HepG2 (cell line): ENCODE measurements around the gene ZBTB20. TPM values are rescaled to one million over a fixed set of nuclear protein-coding genes. Genes with fewer than 3 reads are reported as not detected.

ENCODE experiments used
- ATAC-seq: fragments of 200-7000 bp; cut with Tn5 transposase; 3 replicates; pipeline ENCODE4 v1.9.1; 2020; ENCODE audit warnings: mild to moderate bottlenecking, moderate library complexity
- BruUV-seq: library from RNA; stranded (reverse); fragments of 400-500 nt; replicated peaks from 2 replicates; lab custom pipeline; 2021; lab: Mats Ljungman, UMichigan
- CTCF ChIA-PET: fragments of 300-600 bp; formaldehyde crosslinking; extraction: SDS; loops from one replicate; lab custom pipeline; 2021; ENCODE audit warnings: low total read pairs, inconsistent platforms, low intra/inter-chr PET ratio; lab: Yijun Ruan, JAX
- POLR2A ChIA-PET: fragments of 350-600 bp; sonication (Branson Sonifier 250); formaldehyde crosslinking; loops from one replicate; lab custom pipeline; 2020; ENCODE audit warnings: antibody characterized with exemption, inconsistent platforms; lab: Yijun Ruan, JAX
- DNase-seq: peaks from one replicate; pipeline ENCODE4 v3.0.0-alpha.2; 2015; ENCODE audit warnings: low spot score
- FAIRE-seq: peaks from 3 replicates; lab custom pipeline; 2011; peaks lifted over from hg19 to GRCh38; lab: Jason Lieb, UNC
- H2AFZ ChIP-seq: one replicate; pipeline ENCODE4 v1.6.1; 2011; ENCODE audit warnings: low read length, inconsistent platforms
- H3K27ac ChIP-seq: fragments of 300-600 bp; 3 replicates; pipeline ENCODE4 v1.8.0; 2011; ENCODE audit warnings: mixed run types, mild to moderate bottlenecking, mixed read lengths, low read length, inconsistent platforms; ENCODE audit not compliant: insufficient read depth; ENCODE audit errors: extremely low read length
- H3K27me3 ChIP-seq, 2 experiments: fragments of 200-600 bp in 1 of 2; 2 replicates in 1 of 2; 3 replicates in 1 of 2; pipeline versions ENCODE4 v1.6.0 to v1.8.0; 2011; ENCODE audit warnings: low read length in 2 of 2, mild to moderate bottlenecking in 2 of 2, moderate library complexity in 2 of 2, inconsistent platforms in 1 of 2; ENCODE audit not compliant: insufficient read depth in 2 of 2, control insufficient read depth in 1 of 2
- H3K36me3 ChIP-seq, 2 experiments: fragments of 200-600 bp in 1 of 2; replicated peaks in 1 of 2; 2 replicates in 1 of 2; 3 replicates in 1 of 2; pipeline versions ENCODE4 v1.5.1 to v1.8.0; 2011; ENCODE audit warnings: low read length in 2 of 2, inconsistent platforms in 1 of 2; ENCODE audit not compliant: insufficient read depth in 2 of 2, control insufficient read depth in 1 of 2
- H3K4me1 ChIP-seq: 2 replicates; pipeline ENCODE4 v1.5.1; 2012; ENCODE audit warnings: low read length, inconsistent platforms; ENCODE audit not compliant: insufficient read depth
- H3K4me2 ChIP-seq: 2 replicates; pipeline ENCODE4 v1.6.0; 2011; ENCODE audit warnings: low read depth, low read length, inconsistent platforms
- H3K4me3 ChIP-seq, 3 experiments: fragments of 200-600 bp in 1 of 3; sonication (generic), shearing (Covaris generic) in 1 of 3; replicated peaks in 1 of 3; 2 replicates each; pipeline ENCODE4 v1.5.1; 2011 to 2016; ENCODE audit warnings: low read length in 3 of 3, inconsistent platforms in 2 of 3, low read depth in 2 of 3, mild to moderate bottlenecking in 2 of 3, control low read depth in 1 of 3, mixed read lengths in 1 of 3; ENCODE audit not compliant: insufficient read depth in 1 of 3
- H3K79me2 ChIP-seq: one replicate; pipeline ENCODE4 v1.6.1; 2011; ENCODE audit warnings: low read length, inconsistent platforms; ENCODE audit not compliant: insufficient read depth
- H3K9ac ChIP-seq: 2 replicates; pipeline ENCODE4 v1.6.0; 2011; ENCODE audit warnings: mild to moderate bottlenecking, low read depth, low read length, inconsistent platforms; ENCODE audit not compliant: insufficient read depth
- H3K9me3 ChIP-seq: 2 replicates; pipeline ENCODE4 v1.5.1; 2012; ENCODE audit warnings: mild to moderate bottlenecking, low read length
- H4K20me1 ChIP-seq: 2 replicates; pipeline ENCODE4 v1.6.0; 2011; ENCODE audit warnings: inconsistent platforms, mild to moderate bottlenecking, low read length, moderate library complexity; ENCODE audit not compliant: insufficient read depth
- CBX1 ChIP-seq: IDR thresholded peaks from one replicate; pipeline ENCODE4 v1.6.1; 2016; ENCODE audit warnings: antibody characterized with exemption, low read depth
- CC2D1A ChIP-seq: sonication (generic); formaldehyde crosslinking; IDR thresholded peaks from 2 replicates; pipeline ENCODE4 v1.8.1; 2023; ENCODE audit warnings: mild to moderate bottlenecking, missing genetic modification reagents
- CSRNP2 ChIP-seq: sonication (generic); formaldehyde crosslinking; conservative IDR thresholded peaks from 2 replicates; pipeline ENCODE4 v1.8.0; 2022; ENCODE audit warnings: low read depth, missing genetic modification reagents
- HES4 ChIP-seq: sonication (generic); formaldehyde crosslinking; IDR thresholded peaks from 2 replicates; pipeline ENCODE4 v1.9.0; 2021; ENCODE audit warnings: mild to moderate bottlenecking, missing genetic modification reagents, borderline replicate concordance
- HOXA3 ChIP-seq: sonication (generic); formaldehyde crosslinking; IDR thresholded peaks from 2 replicates; pipeline ENCODE4 v1.5.0; 2020; ENCODE audit warnings: missing genetic modification reagents
- RARA ChIP-seq: IDR thresholded peaks from 2 replicates; pipeline ENCODE4 v1.6.1; 2016; ENCODE audit warnings: missing genetic modification reagents, missing compliant biosample characterization
- RBFOX2 ChIP-seq: fragments of 200-400 bp; formaldehyde crosslinking; IDR thresholded peaks from 2 replicates; pipeline ENCODE4 v1.6.1; 2017; ENCODE audit warnings: low read depth, mild to moderate bottlenecking, low read length
- RORA ChIP-seq: sonication (generic); formaldehyde crosslinking; IDR thresholded peaks from 2 replicates; pipeline ENCODE4 v1.5.0; 2020; ENCODE audit warnings: mild to moderate bottlenecking, missing genetic modification reagents, moderate library complexity
- SMAD9 ChIP-seq: sonication (generic); formaldehyde crosslinking; IDR thresholded peaks from 2 replicates; pipeline ENCODE4 v1.5.1; 2020; ENCODE audit warnings: mild to moderate bottlenecking, missing genetic modification reagents
- ZEB1 ChIP-seq: IDR thresholded peaks from 2 replicates; pipeline ENCODE4 v1.6.1; 2012; ENCODE audit warnings: mild to moderate bottlenecking, low read depth, inconsistent platforms; ENCODE audit not compliant: insufficient replicate concordance
- ZFP82 ChIP-seq: sonication (generic); formaldehyde crosslinking; IDR thresholded peaks from 2 replicates; pipeline ENCODE4 v1.5.1; 2020; ENCODE audit warnings: mild to moderate bottlenecking, missing genetic modification reagents, borderline replicate concordance
- ZNF317 ChIP-seq: sonication (generic); formaldehyde crosslinking; IDR thresholded peaks from 2 replicates; pipeline ENCODE4 v1.5.0; 2020; ENCODE audit warnings: mild to moderate bottlenecking, missing genetic modification reagents
- ZNF567 ChIP-seq: sonication (generic); formaldehyde crosslinking; IDR thresholded peaks from 2 replicates; pipeline ENCODE4 v1.8.1; 2023; ENCODE audit warnings: mild to moderate bottlenecking, missing genetic modification reagents, borderline replicate concordance
- ZSCAN20 ChIP-seq: sonication (generic); formaldehyde crosslinking; IDR thresholded peaks from 2 replicates; pipeline ENCODE4 v1.4.0; 2020; ENCODE audit warnings: missing genetic modification reagents, mild to moderate bottlenecking, borderline replicate concordance
- ZSCAN5A ChIP-seq: sonication (generic); formaldehyde crosslinking; IDR thresholded peaks from 2 replicates; pipeline ENCODE4 v1.8.0; 2022; ENCODE audit warnings: mild to moderate bottlenecking, missing genetic modification reagents, borderline replicate concordance
- WGBS: methylation state at CpG from one replicate; pipeline ENCODE4 v1.1.6; 2017; ENCODE audit warnings: low lambda C conversion rate; 5-methylcytosine and 5-hydroxymethylcytosine counted together
- in situ Hi-C: cut with HindIII; loops from 2 replicates; pipeline ENCODE4 v1.10.0; 2017; ENCODE audit warnings: low pct_unique_long_range_greater_than_20kb; ENCODE audit not compliant: extremely low pct_ligation_motif_present
- intact Hi-C: fragments of 100-400 bp; cut with micrococcal nuclease; formaldehyde crosslinking; loops from one replicate; pipeline ENCODE4 v1.10.0; 2022; ENCODE audit not compliant: unreplicated experiment
- polyA plus RNA-seq, 8 experiments: library from polyadenylated mRNA; depleted of rRNA in 3 of 8; stranded (reverse) in 7 of 8; unstranded in 1 of 8; fragments of >200 nt; fragmentation: Illumina TruSeq in 4 of 8; extraction: Trizol in 4 of 8; gene quantifications; 2 replicates each; pipeline versions ENCODE4 v1.2.1 to v1.2.3, GENCODE V29; 2011 to 2016; ENCODE audit warnings: low read depth in 4 of 8, missing spikeins in 1 of 8, mixed read lengths in 1 of 8; ENCODE audit not compliant: insufficient read depth in 1 of 8
- total RNA-seq, 5 experiments: library from RNA; depleted of rRNA; stranded (reverse); fragments of >200 nt; fragmentation: Illumina TruSeq; extraction: Trizol; gene quantifications; 2 replicates each; pipeline ENCODE4 v1.2.3, GENCODE V29; 2016; ENCODE audit warnings: low read depth in 1 of 5
- TF ChIP-seq, protein P1 (sequence below): sonication (generic); formaldehyde crosslinking; IDR thresholded peaks from 2 replicates; pipeline ENCODE4 v1.8.1; 2022; ENCODE audit warnings: low read depth, mild to moderate bottlenecking, missing genetic modification reagents

Gene ZBTB20
- total and polyA plus RNA-seq, 2 of the 13 experiments (the other 11 are each of a cell fraction or from before 2014, with no cell fraction given), result 1.9 to 8.8 TPM

- TF ChIP-seq, protein P1, sequence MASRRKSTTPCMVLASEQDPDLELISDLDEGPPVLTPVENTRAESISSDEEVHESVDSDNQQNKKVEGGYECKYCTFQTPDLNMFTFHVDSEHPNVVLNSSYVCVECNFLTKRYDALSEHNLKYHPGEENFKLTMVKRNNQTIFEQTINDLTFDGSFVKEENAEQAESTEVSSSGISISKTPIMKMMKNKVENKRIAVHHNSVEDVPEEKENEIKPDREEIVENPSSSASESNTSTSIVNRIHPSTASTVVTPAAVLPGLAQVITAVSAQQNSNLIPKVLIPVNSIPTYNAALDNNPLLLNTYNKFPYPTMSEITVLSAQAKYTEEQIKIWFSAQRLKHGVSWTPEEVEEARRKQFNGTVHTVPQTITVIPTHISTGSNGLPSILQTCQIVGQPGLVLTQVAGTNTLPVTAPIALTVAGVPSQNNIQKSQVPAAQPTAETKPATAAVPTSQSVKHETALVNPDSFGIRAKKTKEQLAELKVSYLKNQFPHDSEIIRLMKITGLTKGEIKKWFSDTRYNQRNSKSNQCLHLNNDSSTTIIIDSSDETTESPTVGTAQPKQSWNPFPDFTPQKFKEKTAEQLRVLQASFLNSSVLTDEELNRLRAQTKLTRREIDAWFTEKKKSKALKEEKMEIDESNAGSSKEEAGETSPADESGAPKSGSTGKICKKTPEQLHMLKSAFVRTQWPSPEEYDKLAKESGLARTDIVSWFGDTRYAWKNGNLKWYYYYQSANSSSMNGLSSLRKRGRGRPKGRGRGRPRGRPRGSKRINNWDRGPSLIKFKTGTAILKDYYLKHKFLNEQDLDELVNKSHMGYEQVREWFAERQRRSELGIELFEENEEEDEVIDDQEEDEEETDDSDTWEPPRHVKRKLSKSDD (CRISPR knock-in tag), result no peak
- TF ChIP-seq ZFP82 (CRISPR knock-in tag), result no peak
Measured at GRCh38 chr3:114571363-114571762, 575.7 kb downstream of the ZBTB20 start (continued).

DNA sequence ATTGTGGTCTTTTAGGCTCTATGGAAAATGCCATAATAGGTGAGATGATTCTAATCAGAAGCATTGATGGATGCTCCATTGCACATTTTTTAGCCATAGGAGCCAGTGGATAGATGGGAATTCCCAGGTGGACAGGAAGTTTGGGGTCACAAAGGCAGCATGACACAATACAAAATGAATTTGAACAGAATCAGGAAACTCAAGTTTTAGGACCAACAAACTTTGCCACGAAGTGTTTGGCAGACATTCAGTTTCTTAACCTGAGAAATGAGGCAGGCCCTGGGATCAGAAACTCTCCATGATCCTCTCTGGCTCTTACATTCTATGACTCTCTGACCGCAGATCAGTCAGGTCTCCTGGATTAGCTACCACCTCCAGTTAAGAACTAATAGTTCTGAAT, 577.9 kb downstream of the ZBTB20 start:
- intact Hi-C loops, result no loop called here
- Histone ChIP-seq H3K4me1 (peaks cover 10% of the 10 kb centered on the region), H3K27ac (no peak overlapping the region), H3K36me3 (no peaks in the 10 kb centered on the region), H3K9ac (no peak overlapping the region), H3K79me2 (no peaks in the 10 kb centered on the region), H3K4me3 (no peak overlapping the region), H3K27me3 (no peaks in the 10 kb centered on the region), H3K4me2 (no peak overlapping the region), H3K9me3 (no peaks in the 10 kb centered on the region), H4K20me1 (no peaks in the 10 kb centered on the region), H2AFZ (no peak overlapping the region)
- FAIRE-seq (no peak), DNase-seq (no peak), ATAC-seq (no peak)
- 85% methylated on average over 1 of the region's 2 CpGs for WGBS
- BruUV-seq, result no TSS peak
- ChIA-PET CTCF (no interaction called here), POLR2A (no interaction called here)
- in situ Hi-C loops, result no loop called here
- TF ChIP-seq RARA (CRISPR knock-in tag) (no peak), ZNF567 (CRISPR knock-in tag) (no peak), HES4 (CRISPR knock-in tag) (no peak), ZSCAN20 (CRISPR knock-in tag) (no peak), ZEB1 (no peak), CC2D1A (CRISPR knock-in tag) (no peak), SMAD9 (CRISPR knock-in tag) (no peak), CBX1 (no peak), ZSCAN5A (CRISPR knock-in tag) (no peak), RORA (CRISPR knock-in tag) (no peak), CSRNP2 (CRISPR knock-in tag) (no peak), HOXA3 (CRISPR knock-in tag) (no peak), RBFOX2 (no peak), ZNF317 (CRISPR knock-in tag) (no peak)
